NT2/D1 (cell line): ENCODE measurements around the gene BICC1.

ENCODE experiments used
- SUZ12 ChIP-seq: IDR thresholded peaks from 2 replicates; pipeline ENCODE4 v1.6.1; 2011; ENCODE audit not compliant: insufficient read length, insufficient read depth; ENCODE audit errors: extremely low read depth
- YY1 ChIP-seq: IDR thresholded peaks from 2 replicates; pipeline ENCODE4 v1.6.1; 2011; ENCODE audit not compliant: insufficient read length, insufficient read depth
- ZNF274 ChIP-seq: IDR thresholded peaks from 2 replicates; pipeline ENCODE4 v1.6.1; 2011; ENCODE audit warnings: mild to moderate bottlenecking, low read depth, low read length

GRCh38 chr10:58543141-58543540 lies 30.5 kb downstream of the BICC1 start:
- TF ChIP-seq ZNF274 = no peak
- TF ChIP-seq SUZ12 = no peak
- TF ChIP-seq YY1 = no peak
